DND-41 (cell line): ENCODE results near the gene SHC2.

Experiments
- ATAC-seq: fragments of 200-7000 bp; cut with Tn5 transposase; 3 replicates; pipeline ENCODE4 v1.9.1; 2021; ENCODE audit warnings: low read depth; ENCODE audit not compliant: insufficient read depth
- DNase-seq: peaks from one replicate; pipeline ENCODE4 v3.0.0-alpha.2; 2020
- H2AFZ ChIP-seq: 2 replicates; pipeline ENCODE4 v1.6.0; 2012; ENCODE audit warnings: low read depth, low read length
- H3K27ac ChIP-seq: 2 replicates; pipeline ENCODE4 v1.5.1; 2012; ENCODE audit warnings: low read length, inconsistent platforms
- H3K27me3 ChIP-seq: fragments of 200-600 bp; sonication (generic); 2 replicates; pipeline ENCODE4 v1.6.0; 2012; ENCODE audit warnings: low read length, mild to moderate bottlenecking, inconsistent platforms; ENCODE audit not compliant: insufficient read depth, poor library complexity
- H3K36me3 ChIP-seq: 2 replicates; pipeline ENCODE4 v1.5.1; 2012; ENCODE audit warnings: low read length, inconsistent platforms; ENCODE audit not compliant: insufficient read depth
- H3K4me1 ChIP-seq: 2 replicates; pipeline ENCODE4 v1.5.1; 2012; ENCODE audit warnings: mild to moderate bottlenecking, low read length; ENCODE audit not compliant: insufficient read depth
- H3K4me2 ChIP-seq: 2 replicates; pipeline ENCODE4 v1.6.0; 2012; ENCODE audit warnings: mild to moderate bottlenecking, moderate library complexity, low read length, inconsistent platforms; ENCODE audit not compliant: insufficient read depth
- H3K4me3 ChIP-seq, 2 experiments: fragments of 200-600 bp in 1 of 2; shearing (Covaris generic) in 1 of 2; 2 replicates each; pipeline ENCODE4 v1.5.1; 2012 to 2016; ENCODE audit warnings: inconsistent platforms in 2 of 2, low read length in 2 of 2, mild to moderate bottlenecking in 2 of 2, low read depth in 1 of 2, moderate library complexity in 1 of 2
- H3K79me2 ChIP-seq: 2 replicates; pipeline ENCODE4 v1.6.0; 2012; ENCODE audit warnings: low read length, inconsistent platforms; ENCODE audit not compliant: insufficient read depth
- H3K9ac ChIP-seq: 2 replicates; pipeline ENCODE4 v1.6.0; 2012; ENCODE audit warnings: low read depth, mild to moderate bottlenecking, inconsistent platforms, low read length, moderate library complexity
- H3K9me3 ChIP-seq: 2 replicates; pipeline ENCODE4 v1.5.1; 2012; ENCODE audit warnings: low read length, moderate library complexity, mild to moderate bottlenecking, inconsistent platforms; ENCODE audit not compliant: insufficient read depth, severe bottlenecking
- H4K20me1 ChIP-seq: 2 replicates; pipeline ENCODE4 v1.6.0; 2012; ENCODE audit warnings: low read length; ENCODE audit not compliant: insufficient read depth
- CTCF ChIP-seq: IDR thresholded peaks from 2 replicates; pipeline ENCODE4 v1.5.1; 2012; ENCODE audit warnings: borderline replicate concordance, low read length, moderate library complexity, mild to moderate bottlenecking; ENCODE audit not compliant: poor library complexity, severe bottlenecking; ENCODE audit errors: extremely low read depth
- EZH2 ChIP-seq: IDR thresholded peaks from 3 replicates; pipeline ENCODE4 v1.6.1; 2012; ENCODE audit warnings: borderline replicate concordance, low read depth, mild to moderate bottlenecking, moderate library complexity, low read length, inconsistent platforms; ENCODE audit not compliant: severe bottlenecking

The SHC2 gene

GRCh38 chr19:465056-465816 is 4.4 kb upstream of the SHC2 start:
- Histone ChIP-seq H3K9me3 (no peaks in the 10 kb centered on the region), H3K4me3 (no peak overlapping the region), H3K9ac (no peak overlapping the region), H3K27me3 (no peaks in the 10 kb centered on the region), H2AFZ (no peak overlapping the region), H3K4me1 (no peaks in the 10 kb centered on the region), H4K20me1 (no peaks in the 10 kb centered on the region), H3K79me2 (no peaks in the 10 kb centered on the region), H3K4me2 (no peak overlapping the region), H3K36me3 (no peaks in the 10 kb centered on the region), H3K27ac (no peak overlapping the region)
- ATAC-seq (no peak), DNase-seq (no peak)
- TF ChIP-seq CTCF (no peak), EZH2 (no peak)

- no peaks in the 10 kb centered on the region for H3K27me3 ChIP-seq
- H3K4me3 ChIP-seq: no peak overlapping the region
- no peak overlapping the region for H2AFZ ChIP-seq
- no peak for TF ChIP-seq EZH2
- no peak for TF ChIP-seq CTCF
- no peak for ATAC-seq
- no peaks in the 10 kb centered on the region for H3K79me2 ChIP-seq
- no peaks in the 10 kb centered on the region for H3K36me3 ChIP-seq
- no peak overlapping the region for H3K27ac ChIP-seq
- no peak overlapping the region for H3K4me2 ChIP-seq
- no peak overlapping the region for H3K9ac ChIP-seq
- no peak for DNase-seq
- H3K9me3 ChIP-seq: no peaks in the 10 kb centered on the region
- no peaks in the 10 kb centered on the region for H4K20me1 ChIP-seq
- H3K4me1 ChIP-seq: no peaks in the 10 kb centered on the region
Observed at GRCh38 chr19:464208-464545, 3.3 kb upstream of the SHC2 start.

GRCh38 chr19:463483-464207 is 2.8 kb upstream of the SHC2 start:
- no peak for ATAC-seq
- no peak overlapping the region for H3K27ac ChIP-seq
- H3K9me3 ChIP-seq: no peaks in the 10 kb centered on the region
- no peak overlapping the region for H3K9ac ChIP-seq
- H3K4me3 ChIP-seq: no peak overlapping the region
- H3K79me2 ChIP-seq: no peaks in the 10 kb centered on the region
- H3K4me1 ChIP-seq: no peaks in the 10 kb centered on the region
- H3K4me2 ChIP-seq: no peak overlapping the region
- H3K27me3 ChIP-seq: no peaks in the 10 kb centered on the region
- TF ChIP-seq EZH2 (no peak), CTCF (no peak)
- no peaks in the 10 kb centered on the region for H3K36me3 ChIP-seq
- DNase-seq: no peak
- H4K20me1 ChIP-seq: no peaks in the 10 kb centered on the region
- no peak overlapping the region for H2AFZ ChIP-seq
